Activated T-cell treated with anti-CD3 and anti-CD28 coated beads for 1 hour (primary cell): ENCODE data around the gene PEAK1.

Source experiments
- DNase-seq: peaks from one replicate; pipeline ENCODE4 v3.0.0-alpha.2; 2020; ENCODE audit warnings: low read depth

PEAK1 gene

DNA sequence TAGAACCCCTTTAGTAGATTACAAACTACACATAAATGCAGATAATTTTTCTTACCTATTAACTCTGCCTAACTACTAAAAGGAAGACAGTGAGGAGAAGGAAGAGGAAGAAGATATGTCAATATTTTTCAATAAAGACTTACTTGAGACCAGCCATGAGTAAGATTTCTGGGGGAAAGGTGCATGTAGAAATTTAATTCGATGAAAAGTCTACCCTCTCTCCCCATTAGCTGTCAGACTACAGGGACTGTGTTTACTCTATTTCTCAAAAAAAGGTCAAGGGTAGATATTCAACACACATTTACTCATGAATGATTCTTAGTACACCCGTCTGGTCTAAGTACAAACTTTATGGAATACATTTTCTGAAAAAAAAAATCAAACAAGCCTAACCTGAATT is 355.8 kb downstream of the PEAK1 start:
- DNase-seq = no peak

DNA sequence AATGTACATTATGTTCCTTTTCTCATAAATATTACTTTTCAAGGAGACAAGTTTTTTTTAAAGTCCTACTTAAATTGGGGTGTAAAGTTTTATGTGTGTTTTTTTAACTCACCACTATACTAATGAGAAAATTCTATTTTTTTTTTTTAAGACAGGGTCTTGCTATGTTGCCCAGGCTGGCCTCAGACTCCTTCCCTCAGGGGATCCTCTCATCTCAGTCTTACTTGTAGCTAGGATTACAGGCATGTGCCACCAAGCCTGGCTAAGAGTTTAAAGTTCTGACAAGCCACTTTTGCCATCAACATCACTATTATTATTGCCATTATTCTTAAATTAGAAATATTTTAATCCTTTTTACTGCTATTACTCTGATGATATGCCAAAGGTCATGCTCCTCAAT is 356.7 kb downstream of the PEAK1 start:
- DNase-seq = no peak

DNA sequence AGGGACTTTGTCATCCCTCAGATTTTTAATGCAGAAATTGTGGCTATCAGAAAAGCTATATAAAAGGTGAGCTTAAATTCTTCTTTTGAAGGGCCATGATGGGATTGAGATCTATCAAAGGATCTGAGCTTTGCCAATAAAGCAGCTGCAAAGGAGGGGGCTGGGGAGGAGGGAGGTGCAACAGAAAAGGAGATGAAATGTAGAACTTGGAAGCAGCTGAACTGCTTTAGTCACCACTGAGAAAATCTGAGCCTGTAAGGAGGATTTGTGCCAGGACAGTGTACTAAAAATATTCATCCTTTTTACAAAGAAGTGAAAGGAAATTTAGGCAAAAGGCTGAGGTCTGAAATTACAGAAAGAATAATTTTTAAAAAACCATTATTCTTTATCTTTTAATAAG is 359.4 kb downstream of the PEAK1 start:
- no peak for DNase-seq

DNA sequence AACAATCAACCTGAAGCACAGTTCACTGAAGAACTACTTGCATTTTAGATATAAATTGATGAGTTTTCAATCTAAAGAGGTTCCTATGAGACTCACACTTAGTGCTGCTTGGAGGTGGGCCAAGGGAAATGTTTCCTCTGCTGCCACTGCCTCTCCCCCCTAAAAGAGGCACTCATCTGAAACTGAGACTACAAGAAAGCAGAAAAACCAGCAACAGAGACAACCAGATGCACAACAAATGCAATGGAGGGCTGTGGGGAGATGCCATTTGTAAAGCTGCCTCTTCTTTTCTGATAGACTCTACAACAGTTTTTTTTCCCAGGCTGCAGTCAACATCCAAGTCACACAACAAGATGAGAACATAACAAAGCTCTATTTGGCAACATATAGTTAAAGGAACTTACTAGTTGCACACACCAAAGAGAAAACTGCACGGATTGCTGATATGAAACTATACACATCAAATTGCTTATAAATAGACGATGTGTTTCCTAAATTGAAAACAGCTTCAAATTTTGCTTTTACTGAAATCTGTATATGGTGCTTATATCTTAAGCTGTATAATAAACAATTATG is 360.0 kb downstream of the PEAK1 start:
- no peak for DNase-seq

DNA sequence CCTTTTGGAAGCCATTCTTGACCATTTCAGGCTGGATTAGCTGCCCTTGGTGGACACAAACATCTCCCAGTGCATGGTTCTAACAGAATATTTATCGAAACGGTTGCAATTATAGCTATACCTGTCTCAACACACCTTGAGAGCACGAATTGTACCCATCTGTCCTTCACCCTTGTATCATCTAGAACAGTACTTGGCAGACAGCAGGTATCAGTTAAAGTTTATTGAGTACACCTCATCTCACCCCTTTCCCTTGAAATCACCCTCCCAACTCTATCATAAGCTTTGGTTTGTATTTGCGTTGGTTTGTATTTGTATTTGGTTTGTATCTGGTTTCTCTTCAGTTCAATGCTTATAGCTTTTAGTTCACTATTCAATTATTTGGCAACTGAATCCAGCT is 361.4 kb downstream of the PEAK1 start:
- DNase-seq = no peak

DNA sequence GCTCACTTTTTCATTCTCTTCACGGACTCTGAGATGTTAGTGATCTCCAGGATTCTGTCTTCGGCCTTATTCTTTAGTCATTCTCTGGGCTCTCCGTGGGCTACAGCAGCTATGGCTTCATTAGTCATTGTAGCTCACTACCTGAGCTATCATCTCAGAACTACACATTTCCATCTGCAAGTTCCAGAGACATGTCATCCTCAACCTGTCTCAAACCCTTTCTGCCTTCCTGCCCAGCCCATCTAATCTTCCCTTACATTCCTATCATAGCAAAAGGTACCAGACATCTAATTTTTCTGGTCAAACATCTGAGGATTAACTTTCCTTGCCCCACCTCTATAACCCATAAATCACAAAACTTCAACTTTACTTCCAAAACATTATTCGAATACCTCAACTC is 362.2 kb downstream of the PEAK1 start:
- DNase-seq = no peak

DNA sequence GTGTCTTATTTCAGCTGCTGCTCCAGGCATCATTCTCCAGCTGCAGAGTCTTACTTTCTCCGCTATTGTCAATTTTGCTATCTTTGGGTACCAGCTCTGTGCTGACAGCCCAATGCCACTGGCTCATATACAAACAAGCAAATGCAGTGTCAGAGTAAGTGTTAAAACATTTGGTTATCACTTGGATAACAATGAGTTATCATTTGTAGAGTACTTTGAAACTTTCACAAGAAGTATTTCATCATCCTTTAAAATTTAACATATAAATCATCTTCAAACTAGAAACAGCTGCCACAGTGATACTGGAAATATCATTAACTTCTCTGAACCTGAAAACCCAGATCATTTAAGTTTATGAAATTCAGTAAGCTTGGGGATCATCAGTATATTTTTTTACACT is 362.8 kb downstream of the PEAK1 start:
- no peak for DNase-seq

DNA sequence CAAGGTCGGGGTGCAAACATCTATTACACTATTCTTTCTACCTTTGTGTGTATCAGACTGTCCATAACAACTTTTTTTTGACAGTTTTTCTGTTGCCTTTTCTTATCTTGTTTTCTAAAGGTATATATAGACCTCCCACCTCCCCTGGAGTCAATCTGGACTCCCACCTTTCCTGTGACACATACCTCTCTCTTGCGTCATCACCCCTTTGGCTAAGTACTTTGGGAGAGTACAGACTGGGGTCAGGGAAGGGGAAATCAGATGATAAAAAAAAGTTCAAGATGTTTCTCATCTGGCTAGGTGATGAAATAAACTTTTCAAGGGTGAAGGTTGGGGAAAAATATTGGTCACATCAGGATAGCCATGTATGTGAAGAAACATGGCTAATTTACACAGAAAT is 366.2 kb downstream of the PEAK1 start:
- DNase-seq = no peak

DNA sequence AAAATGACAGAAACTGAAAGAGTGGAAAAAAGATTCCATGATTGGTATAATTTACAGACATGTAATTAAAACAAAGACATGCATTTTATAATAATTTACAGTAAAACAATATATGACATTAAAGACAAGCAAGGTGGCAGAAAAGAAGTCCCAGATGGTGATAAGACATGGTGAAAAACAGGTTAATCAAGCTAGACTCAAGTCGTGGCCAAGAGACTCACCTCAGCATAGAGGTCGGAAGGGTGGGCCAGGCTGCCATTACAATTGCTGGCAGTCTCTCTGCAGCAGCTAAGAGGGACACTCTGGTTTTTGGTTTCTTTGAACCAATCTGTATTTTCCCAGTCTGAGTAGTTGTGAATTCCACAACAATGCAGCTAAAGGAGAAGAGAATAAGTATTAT is 367.3 kb downstream of the PEAK1 start:
- no peak for DNase-seq
